Neural progenitor cell (in vitro differentiated cells): ENCODE results near the gene GALNT7. TPM values are rescaled to one million over a fixed set of nuclear protein-coding genes. Genes with fewer than 3 reads are reported as not detected.
A peak's percentile ranks its signal among the peaks of the same experiment; 100 is the strongest.

Experiments
- DNase-seq: peaks from one replicate; pipeline ENCODE4 v3.0.0-alpha.2; 2016; ENCODE audit warnings: low spot score
- H2AFZ ChIP-seq: fragments of 200-600 bp; sonication (generic); replicated peaks from 2 replicates; pipeline ENCODE4 v1.6.1; 2016; ENCODE audit warnings: antibody characterized with exemption
- H3F3A ChIP-seq: fragments of 200-600 bp; sonication (generic); 2 replicates; pipeline ENCODE4 v1.6.1; 2016; ENCODE audit warnings: antibody characterized with exemption, low read depth
- H3K27ac ChIP-seq: fragments of 200-600 bp; sonication (generic); 2 replicates; pipeline ENCODE4 v1.5.1; 2016; ENCODE audit warnings: mild to moderate bottlenecking
- H3K27me3 ChIP-seq: fragments of 200-600 bp; sonication (generic); 2 replicates; pipeline ENCODE4 v1.6.1; 2016; ENCODE audit warnings: mild to moderate bottlenecking, moderate library complexity
- H3K36me3 ChIP-seq: fragments of 200-600 bp; sonication (generic); 2 replicates; pipeline ENCODE4 v1.5.1; 2016
- H3K4me1 ChIP-seq: fragments of 200-600 bp; sonication (generic); 2 replicates; pipeline ENCODE4 v1.6.1; 2016; ENCODE audit warnings: mixed run types
- H3K4me2 ChIP-seq: fragments of 200-600 bp; sonication (generic); 2 replicates; pipeline ENCODE4 v1.6.1; 2016
- H3K4me3 ChIP-seq: fragments of 200-600 bp; sonication (generic); 2 replicates; pipeline ENCODE4 v1.5.1; 2016
- H3K79me2 ChIP-seq: fragments of 200-600 bp; sonication (generic); 2 replicates; pipeline ENCODE4 v1.6.1; 2016; ENCODE audit warnings: low read depth
- H3K9ac ChIP-seq: fragments of 200-600 bp; sonication (generic); 2 replicates; pipeline ENCODE4 v1.6.1; 2016
- H3K9me3 ChIP-seq: fragments of 200-600 bp; sonication (generic); 2 replicates; pipeline ENCODE4 v1.5.1; 2016; ENCODE audit warnings: low read depth
- H4K20me1 ChIP-seq: fragments of 200-600 bp; sonication (generic); 2 replicates; pipeline ENCODE4 v1.6.1; 2016; ENCODE audit warnings: low read depth
- H3K27ac Mint-ChIP-seq: 3 replicates; pipeline ENCODE4 v1.8.0; 2021; ENCODE audit warnings: mixed read lengths
- H3K27me3 Mint-ChIP-seq: 2 replicates; pipeline ENCODE4 v1.8.0; 2022; ENCODE audit warnings: low read depth, mild to moderate bottlenecking, inconsistent platforms, moderate library complexity, mixed read lengths; ENCODE audit not compliant: insufficient read depth
- H3K36me3 Mint-ChIP-seq: 3 replicates; pipeline ENCODE4 v1.8.0; 2021; ENCODE audit warnings: mixed read lengths
- H3K4me1 Mint-ChIP-seq: 3 replicates; pipeline ENCODE4 v1.8.0; 2021; ENCODE audit warnings: mixed read lengths
- H3K4me3 Mint-ChIP-seq: 3 replicates; pipeline ENCODE4 v1.8.0; 2021; ENCODE audit warnings: mild to moderate bottlenecking, moderate library complexity, mixed read lengths
- H3K9me3 Mint-ChIP-seq: 3 replicates; pipeline ENCODE4 v1.8.0; 2020; ENCODE audit warnings: mixed read lengths
- CTCF ChIP-seq: fragments of 200-600 bp; sonication (generic); IDR thresholded peaks from 2 replicates; pipeline ENCODE4 v1.5.1; 2017; ENCODE audit warnings: antibody characterized with exemption, mild to moderate bottlenecking
- EZH2 ChIP-seq: fragments of 200-600 bp; sonication (generic); IDR thresholded peaks from 2 replicates; pipeline ENCODE4 v1.6.1; 2017; ENCODE audit warnings: antibody characterized with exemption, mild to moderate bottlenecking, moderate library complexity
- EZH2phosphoT487 ChIP-seq: fragments of 200-600 bp; sonication (generic); IDR thresholded peaks from 2 replicates; pipeline ENCODE4 v1.6.1; 2017; ENCODE audit warnings: antibody characterized with exemption
- total RNA-seq: library from RNA; depleted of rRNA; stranded (reverse); fragments of >200 nt; gene quantifications from 2 replicates; pipeline ENCODE4 v1.2.3, GENCODE V29; 2015; ENCODE audit warnings: low replicate concordance

Gene GALNT7
- total RNA-seq, 1 donor from 2014 or later: 62.3 TPM

GRCh38 chr4:173318648-173319211 is 150.1 kb downstream of the GALNT7 start:
- H3K36me3 Mint-ChIP-seq: peaks cover 2% of the 10 kb centered on the region
- no peaks in the 10 kb centered on the region for H3K9me3 ChIP-seq
- H3K27ac Mint-ChIP-seq: no peak overlapping the region
- H3K36me3 ChIP-seq: no peaks in the 10 kb centered on the region
- H3K4me1 Mint-ChIP-seq: peaks cover 5% of the 10 kb centered on the region
- no peak overlapping the region for H3K4me2 ChIP-seq
- no peaks in the 10 kb centered on the region for H3K27me3 ChIP-seq
- no peaks in the 10 kb centered on the region for H3K9me3 Mint-ChIP-seq
- H3K27me3 Mint-ChIP-seq: no peaks in the 10 kb centered on the region
- TF ChIP-seq EZH2phosphoT487 (no peak), CTCF (peak; percentile 36), EZH2 (no peak)
- H3K9ac ChIP-seq: no peak overlapping the region
- H3K4me3 Mint-ChIP-seq: no peak overlapping the region
- no peak overlapping the region for H3K4me3 ChIP-seq
- no peak overlapping the region for H3K27ac ChIP-seq
- no peaks in the 10 kb centered on the region for H3K79me2 ChIP-seq
- DNase-seq: no peak
- H4K20me1 ChIP-seq: no peaks in the 10 kb centered on the region
- H3F3A ChIP-seq: no peaks in the 10 kb centered on the region
- H2AFZ ChIP-seq: no peak overlapping the region
- H3K4me1 ChIP-seq: no peaks in the 10 kb centered on the region

- Mint-ChIP-seq H3K27me3 (no peaks in the 10 kb centered on the region), H3K9me3 (no peaks in the 10 kb centered on the region), H3K4me3 (no peak overlapping the region), H3K4me1 (peaks cover 5% of the 10 kb centered on the region), H3K36me3 (peaks cover 2% of the 10 kb centered on the region), H3K27ac (no peak overlapping the region)
- DNase-seq: no peak
- Histone ChIP-seq H3K9ac (no peak overlapping the region), H3F3A (peaks cover 3% of the 10 kb centered on the region), H3K36me3 (no peaks in the 10 kb centered on the region), H4K20me1 (no peaks in the 10 kb centered on the region), H2AFZ (no peak overlapping the region), H3K4me2 (no peak overlapping the region), H3K27ac (no peak overlapping the region), H3K9me3 (no peaks in the 10 kb centered on the region), H3K4me1 (no peaks in the 10 kb centered on the region), H3K27me3 (no peaks in the 10 kb centered on the region), H3K79me2 (no peaks in the 10 kb centered on the region), H3K4me3 (no peak overlapping the region)
- TF ChIP-seq EZH2phosphoT487: no peak
- no peak for TF ChIP-seq EZH2
- no peak for TF ChIP-seq CTCF
Measured at GRCh38 chr4:173319696-173320095, 151.1 kb downstream of the GALNT7 start.

- H3K36me3 Mint-ChIP-seq: peaks cover 24% of the 10 kb centered on the region
- DNase-seq: peak; percentile 8
Measured at GRCh38 chr4:173325007-173325736, 156.6 kb downstream of the GALNT7 start.

More at GRCh38 chr4:173325007-173325736, 156.6 kb downstream of the GALNT7 start:
- H3K79me2 ChIP-seq: peaks cover 3% of the 10 kb centered on the region
- H3K9me3 Mint-ChIP-seq: no peaks in the 10 kb centered on the region
- no peak overlapping the region for H2AFZ ChIP-seq
- no peak overlapping the region for H3K27ac Mint-ChIP-seq
- TF ChIP-seq EZH2phosphoT487: no peak
- no peak for TF ChIP-seq CTCF
- no peak for TF ChIP-seq EZH2
- no peaks in the 10 kb centered on the region for H3K9me3 ChIP-seq
- H3K27me3 Mint-ChIP-seq: no peaks in the 10 kb centered on the region
- no peak overlapping the region for H3K4me2 ChIP-seq
- H3K4me3 ChIP-seq: no peak overlapping the region
- H3K4me1 Mint-ChIP-seq: peaks cover 4% of the 10 kb centered on the region
- no peak overlapping the region for H3K27ac ChIP-seq
- peaks cover 56% of the 10 kb centered on the region for H3F3A ChIP-seq
- H3K9ac ChIP-seq: no peak overlapping the region
- no peaks in the 10 kb centered on the region for H3K27me3 ChIP-seq
- H3K36me3 ChIP-seq: peaks cover 20% of the 10 kb centered on the region
- H3K4me1 ChIP-seq: no peaks in the 10 kb centered on the region
- H3K4me3 Mint-ChIP-seq: no peak overlapping the region
- H4K20me1 ChIP-seq: peaks cover 9% of the 10 kb centered on the region
